ENCODE measurements around the gene PCNX1. TPM values are rescaled to one million over a fixed set of nuclear protein-coding genes. Genes with fewer than 3 reads are reported as not detected.

PCNX1 gene
- total RNA-seq, 1 donor, result 47.4 TPM

DNA sequence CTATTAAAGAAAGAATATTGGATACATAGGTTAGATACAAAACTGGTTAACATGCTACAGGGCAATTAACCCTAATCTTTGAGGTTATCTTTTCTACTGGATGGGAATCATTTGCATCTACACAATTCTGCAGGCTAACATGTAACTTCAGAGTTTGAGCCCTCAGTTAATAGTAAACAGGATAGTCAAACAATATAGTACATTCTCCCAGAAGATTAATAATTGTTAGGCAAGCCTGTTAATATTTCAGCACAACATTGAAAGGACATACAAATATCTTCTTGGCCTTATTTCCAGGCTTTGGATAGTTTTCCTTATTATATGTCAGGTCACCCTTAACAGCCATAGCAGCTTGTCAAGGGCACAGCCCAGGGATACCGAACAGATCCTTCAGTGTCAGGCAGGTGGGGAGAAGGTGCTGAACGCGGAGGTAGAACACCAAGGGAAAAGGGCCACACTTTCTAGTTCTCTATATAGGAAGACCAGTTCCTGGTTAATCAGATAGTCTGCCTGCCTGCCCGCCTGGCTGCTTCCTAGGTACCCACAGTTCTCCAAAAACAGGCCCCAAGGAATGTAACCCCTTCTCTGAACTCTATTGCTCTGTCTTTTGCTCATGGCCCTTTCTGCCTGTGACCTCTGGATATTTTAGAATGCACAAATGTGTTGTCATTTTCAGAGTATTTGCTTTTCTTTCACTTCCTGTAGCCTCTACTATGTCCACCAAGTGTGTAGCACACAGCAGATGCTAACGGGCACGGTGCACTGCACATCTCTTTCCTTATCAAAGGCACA is 256.0 kb downstream of the PCNX1 start:
- DNase-seq (ENCODE audit: low read depth), result no peak
- no peak for TF ChIP-seq CTCF (IDR thresholded peaks at IDR 0.05; ENCODE audit: insufficient read depth, low read length)
- H3K4me3 ChIP-seq (ENCODE audit: low read depth, low read length), result no peak overlapping the region

- no peak for DNase-seq (ENCODE audit: low read depth)
- no peak for TF ChIP-seq CTCF (IDR thresholded peaks at IDR 0.05; ENCODE audit: insufficient read depth, low read length)
Measured at GRCh38 chr14:71163842-71164629, 256.8 kb downstream of the PCNX1 start.

More at GRCh38 chr14:71163842-71164629, 256.8 kb downstream of the PCNX1 start:
- no peak overlapping the region for H3K4me3 ChIP-seq (ENCODE audit: low read depth, low read length)

Small RNA genes within 50 kb of the gene (small RNA-seq; reads per million reads assigned to genes)
- not detected for gene AC005230.1
- not detected for gene GTF3AP2

Other genes starting within 250 kb of the PCNX1 start
- under 0.01 and 0.33 TPM in 2 replicates for gene MAP3K9, start 97.9 kb upstream of the PCNX1 start, total RNA-seq (ENCODE audit: low replicate concordance)

All from fibroblast of the aortic adventitia (primary cell).